Measurements from ENCODE around the gene TMED1. TPM values are rescaled to one million over a fixed set of nuclear protein-coding genes. Genes with fewer than 3 reads are reported as not detected.
"Not testable (repeated sequence)": the region's sequence is repeated elsewhere in the genome, so short reads cannot be mapped to it uniquely, and the experiment has no call there.

The TMED1 gene, protein sequence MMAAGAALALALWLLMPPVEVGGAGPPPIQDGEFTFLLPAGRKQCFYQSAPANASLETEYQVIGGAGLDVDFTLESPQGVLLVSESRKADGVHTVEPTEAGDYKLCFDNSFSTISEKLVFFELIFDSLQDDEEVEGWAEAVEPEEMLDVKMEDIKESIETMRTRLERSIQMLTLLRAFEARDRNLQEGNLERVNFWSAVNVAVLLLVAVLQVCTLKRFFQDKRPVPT
- total RNA-seq, result 10 to 100 TPM in 1 of 2 donors, 1 to 10 TPM in 1; 9.7 to 15.0 TPM

DNA sequence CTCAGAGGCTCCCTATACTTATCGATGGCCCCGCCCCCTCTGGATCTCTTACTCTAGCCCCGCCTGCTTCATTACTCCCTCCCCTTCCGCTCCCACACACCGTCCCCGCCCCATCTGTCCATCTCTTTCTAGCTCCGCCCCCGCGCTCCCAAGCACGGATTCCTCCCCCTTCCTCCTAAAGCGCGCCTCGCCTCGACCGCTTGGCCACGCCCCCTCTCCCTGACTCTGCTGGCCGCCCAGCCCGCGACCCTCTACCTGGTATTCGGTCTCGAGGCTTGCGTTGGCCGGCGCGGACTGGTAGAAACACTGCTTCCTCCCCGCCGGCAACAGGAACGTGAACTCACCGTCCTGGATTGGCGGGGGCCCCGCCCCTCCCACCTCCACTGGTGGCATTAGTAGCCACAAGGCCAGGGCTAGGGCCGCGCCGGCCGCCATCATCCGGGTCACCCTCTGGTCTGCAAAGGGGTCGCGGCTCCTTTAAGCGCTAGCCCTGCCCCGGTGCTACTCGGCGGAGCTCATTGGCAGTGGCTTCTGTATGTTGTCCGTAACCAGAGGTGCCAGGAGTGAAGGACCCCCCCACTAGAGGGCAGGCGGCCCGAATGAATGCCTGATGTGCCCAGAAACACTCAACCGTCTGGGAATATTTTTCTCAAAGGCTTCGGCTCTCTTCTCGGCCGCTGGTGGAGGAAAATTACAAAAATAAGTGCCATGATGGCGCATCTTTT lies at the start of gene TMED1:
Gene TMED1, minus strand, starts transcription at position 459 of the 725 bp plus-strand sequence. Its CDS starts 21 bp downstream, at position 438.
- H3K27ac Mint-ChIP-seq, result peak within 1 kb of the TSS; percentile 98 to 99
- peaks cover 12% of the 10 kb centered on the region in 2 donors for H3K36me3 Mint-ChIP-seq
- DNase-seq (ENCODE audit: low spot score in 2 of 2), result peak; percentile 94 to 97
- ATAC-seq, result peak; percentile 88 to 92
- peaks cover 0 to 5% of the 10 kb centered on the region in 2 donors for H3K9me3 Mint-ChIP-seq

DNA sequence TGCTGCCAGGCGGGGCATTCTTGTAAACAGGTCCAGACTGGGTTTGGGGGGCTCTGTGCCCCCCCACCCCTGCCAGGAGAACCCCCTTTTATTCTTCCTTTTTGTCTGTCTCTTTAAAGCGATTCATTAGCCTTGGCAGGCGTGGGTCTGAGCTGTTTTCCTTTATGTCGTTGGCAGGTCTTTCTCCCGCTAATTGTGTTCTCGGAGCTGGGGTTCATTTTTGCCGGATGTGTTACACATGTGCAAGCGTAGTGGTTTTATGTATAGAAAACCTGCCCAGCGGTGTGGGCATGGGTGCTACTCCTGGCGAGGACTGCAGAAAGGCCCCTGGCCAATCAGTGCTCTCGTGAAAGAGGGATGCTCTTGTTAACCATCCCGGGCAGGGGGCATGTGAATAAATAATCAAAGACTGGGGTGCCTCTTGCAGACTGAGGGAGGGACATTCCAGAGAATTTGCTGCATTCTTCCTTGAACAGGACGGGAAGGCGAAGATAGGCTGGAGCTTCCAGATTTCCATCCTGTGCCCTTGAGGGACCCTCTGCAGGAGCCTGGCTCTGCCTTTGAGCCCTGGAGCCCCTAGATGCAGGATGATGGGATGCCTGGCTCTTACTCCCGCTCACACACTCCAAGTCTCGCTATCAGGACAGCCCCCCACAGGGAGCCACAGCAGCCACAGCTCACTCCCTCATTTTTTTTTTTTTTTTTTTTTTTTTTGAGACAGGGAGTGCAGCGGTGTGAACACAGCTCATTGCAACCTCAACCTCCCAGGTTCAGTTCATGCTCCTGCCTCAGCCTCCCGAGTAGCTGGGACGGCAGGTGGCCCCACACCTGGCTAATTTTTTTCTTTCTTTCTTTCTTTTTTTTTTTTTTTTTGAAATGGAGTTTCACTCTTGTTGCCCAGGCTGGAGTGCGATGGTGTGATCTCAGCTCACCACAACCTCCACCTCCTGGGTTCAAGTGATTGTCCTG lies 49.5 kb upstream of the TMED1 start:
- H3K27ac Mint-ChIP-seq, result peak overlapping the region in 1 of 2 donors; percentile 44

GRCh38 chr19:10884274-10884673 lies 48.3 kb upstream of the TMED1 start:
- H3K9me3 Mint-ChIP-seq, result no peaks in the 10 kb centered on the region
- DNase-seq (ENCODE audit: low spot score in 2 of 2) (no peak), ATAC-seq (no peak)
- no peak overlapping the region for H3K27ac Mint-ChIP-seq
- H3K36me3 Mint-ChIP-seq, result peaks cover 0 to 2% of the 10 kb centered on the region in 2 donors

More for the DNA sequence above, 49.5 kb upstream of the TMED1 start:
- no peaks in the 10 kb centered on the region for H3K36me3 Mint-ChIP-seq
- no peak for DNase-seq (ENCODE audit: low spot score in 2 of 2)
- no peak for ATAC-seq
- no peaks in the 10 kb centered on the region for H3K9me3 Mint-ChIP-seq

GRCh38 chr19:10882108-10882457 lies 46.1 kb upstream of the TMED1 start:
- DNase-seq (ENCODE audit: low spot score in 2 of 2) (no peak), ATAC-seq (no peak)
- no peak overlapping the region for H3K27ac Mint-ChIP-seq
- no peaks in the 10 kb centered on the region for H3K9me3 Mint-ChIP-seq
- H3K36me3 Mint-ChIP-seq, result peaks cover 0 to 6% of the 10 kb centered on the region in 2 donors

GRCh38 chr19:10881403-10882107 lies 45.5 kb upstream of the TMED1 start:
- no peak for ATAC-seq
- no peak overlapping the region for H3K27ac Mint-ChIP-seq

DNA sequence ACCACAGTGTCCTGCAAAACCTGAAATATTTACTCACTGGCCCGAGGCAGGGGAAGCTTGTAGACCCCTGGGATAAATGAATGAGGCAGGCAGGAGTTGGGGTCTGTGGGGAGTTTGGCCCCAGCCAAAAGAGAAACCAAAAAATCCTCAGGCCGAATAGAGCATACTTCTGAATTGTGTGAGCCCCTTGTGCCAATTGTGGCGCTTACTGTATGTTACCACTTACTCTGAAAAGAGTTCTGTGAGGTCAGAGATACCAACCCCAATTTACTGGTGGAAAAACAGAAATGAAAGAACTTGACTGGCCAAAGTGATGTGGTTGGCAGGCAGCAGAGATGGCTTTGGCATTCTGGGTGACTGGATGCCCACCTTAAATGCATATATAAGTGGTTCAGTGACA lies 42.2 kb upstream of the TMED1 start:
- no peak for DNase-seq (ENCODE audit: low spot score in 2 of 2)
- peaks cover 0 to 6% of the 10 kb centered on the region in 2 donors for H3K36me3 Mint-ChIP-seq
- peak overlapping the region; percentile 77 to 92 for H3K27ac Mint-ChIP-seq
- H3K9me3 Mint-ChIP-seq, result no peaks in the 10 kb centered on the region
- ATAC-seq, result peak in 1 of 2 donors; percentile 22

More at GRCh38 chr19:10881403-10882107, 45.5 kb upstream of the TMED1 start:
- H3K9me3 Mint-ChIP-seq, result no peaks in the 10 kb centered on the region
- H3K36me3 Mint-ChIP-seq, result peaks cover 0 to 6% of the 10 kb centered on the region in 2 donors
- no peak for DNase-seq (ENCODE audit: low spot score in 2 of 2)

DNA sequence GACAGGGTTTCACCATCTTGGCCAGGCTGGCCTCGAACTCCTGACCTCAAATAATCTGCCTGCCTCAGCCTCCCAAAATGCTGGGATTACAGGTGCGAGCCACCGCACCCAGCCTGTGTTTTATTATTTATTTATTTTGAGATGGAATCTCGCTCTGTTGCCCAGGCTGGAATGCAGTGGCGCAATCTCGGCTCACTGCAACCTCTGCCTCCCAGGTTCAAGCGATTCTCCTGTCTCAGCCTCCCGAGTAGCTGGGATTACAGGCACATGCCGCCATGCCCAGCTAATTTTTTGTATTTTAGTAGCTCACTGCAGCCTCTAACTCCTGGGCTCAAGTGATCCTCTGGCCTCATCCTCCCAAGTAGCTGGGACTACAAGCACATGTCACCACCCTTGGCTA lies 41.6 kb upstream of the TMED1 start:
- DNase-seq (ENCODE audit: low spot score in 2 of 2); H3K9me3 Mint-ChIP-seq; ATAC-seq; H3K36me3 Mint-ChIP-seq: not testable (repeated sequence)
- peak overlapping the region in 1 of 2 donors; percentile 77 for H3K27ac Mint-ChIP-seq

DNA sequence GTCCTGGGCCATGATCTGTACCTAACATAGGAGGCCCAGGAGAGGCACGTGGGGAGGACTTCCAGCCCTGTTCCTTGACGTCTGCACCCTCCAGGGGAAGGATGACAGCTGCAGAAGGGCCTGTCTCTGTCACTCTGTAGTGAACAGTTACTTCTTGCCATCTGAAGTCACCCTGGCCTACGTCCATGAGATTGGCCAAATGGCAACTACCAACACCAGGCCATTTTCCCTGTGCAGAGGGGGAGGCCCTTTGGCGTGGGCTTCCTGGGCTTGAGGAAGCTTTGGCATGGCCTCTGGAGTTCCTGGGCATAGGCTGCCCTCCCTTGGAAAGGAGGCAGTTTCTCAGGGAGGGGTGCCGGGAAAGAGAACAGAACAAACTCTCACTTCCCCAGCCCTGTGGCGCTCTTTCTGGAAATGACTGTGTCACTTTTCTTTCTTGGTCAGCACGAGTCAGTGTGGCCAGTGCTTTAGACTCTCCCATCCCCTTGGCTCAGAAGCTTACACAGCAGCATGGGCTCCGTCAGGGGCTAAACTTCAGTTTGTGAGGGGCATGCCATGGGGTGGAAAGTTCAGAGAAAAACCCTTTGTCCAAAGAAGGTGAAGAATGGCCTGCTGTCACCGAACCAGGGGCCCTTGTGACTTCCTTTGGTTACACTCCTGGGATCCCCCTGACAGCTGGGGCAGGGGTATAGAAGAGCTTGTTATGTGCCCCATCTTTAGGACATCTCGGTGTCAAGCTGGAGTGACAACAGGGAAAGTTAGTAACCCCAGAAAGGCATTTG lies 40.6 kb upstream of the TMED1 start:
- Mint-ChIP-seq H3K27ac (peak overlapping the region in 1 of 2 donors; percentile 56), H3K36me3 (peaks cover 0 to 6% of the 10 kb centered on the region in 2 donors), H3K9me3 (no peaks in the 10 kb centered on the region)
- DNase-seq (ENCODE audit: low spot score in 2 of 2) (peak in 1 of 2 donors; percentile 22), ATAC-seq (peak; percentile 68 to 72)

- Mint-ChIP-seq H3K36me3 (peaks cover 0 to 1% of the 10 kb centered on the region in 2 donors), H3K27ac (no peak overlapping the region), H3K9me3 (no peaks in the 10 kb centered on the region)
- no peak for DNase-seq (ENCODE audit: low spot score in 2 of 2)
- ATAC-seq, result no peak
Observed at GRCh38 chr19:10874024-10874423, 38.0 kb upstream of the TMED1 start.

GRCh38 chr19:10872546-10873107 lies 36.6 kb upstream of the TMED1 start:
- DNase-seq (ENCODE audit: low spot score in 2 of 2), result no peak
- Mint-ChIP-seq H3K9me3 (no peaks in the 10 kb centered on the region), H3K36me3 (no peaks in the 10 kb centered on the region), H3K27ac (peak overlapping the region; percentile 13 to 79)
- no peak for ATAC-seq

DNA sequence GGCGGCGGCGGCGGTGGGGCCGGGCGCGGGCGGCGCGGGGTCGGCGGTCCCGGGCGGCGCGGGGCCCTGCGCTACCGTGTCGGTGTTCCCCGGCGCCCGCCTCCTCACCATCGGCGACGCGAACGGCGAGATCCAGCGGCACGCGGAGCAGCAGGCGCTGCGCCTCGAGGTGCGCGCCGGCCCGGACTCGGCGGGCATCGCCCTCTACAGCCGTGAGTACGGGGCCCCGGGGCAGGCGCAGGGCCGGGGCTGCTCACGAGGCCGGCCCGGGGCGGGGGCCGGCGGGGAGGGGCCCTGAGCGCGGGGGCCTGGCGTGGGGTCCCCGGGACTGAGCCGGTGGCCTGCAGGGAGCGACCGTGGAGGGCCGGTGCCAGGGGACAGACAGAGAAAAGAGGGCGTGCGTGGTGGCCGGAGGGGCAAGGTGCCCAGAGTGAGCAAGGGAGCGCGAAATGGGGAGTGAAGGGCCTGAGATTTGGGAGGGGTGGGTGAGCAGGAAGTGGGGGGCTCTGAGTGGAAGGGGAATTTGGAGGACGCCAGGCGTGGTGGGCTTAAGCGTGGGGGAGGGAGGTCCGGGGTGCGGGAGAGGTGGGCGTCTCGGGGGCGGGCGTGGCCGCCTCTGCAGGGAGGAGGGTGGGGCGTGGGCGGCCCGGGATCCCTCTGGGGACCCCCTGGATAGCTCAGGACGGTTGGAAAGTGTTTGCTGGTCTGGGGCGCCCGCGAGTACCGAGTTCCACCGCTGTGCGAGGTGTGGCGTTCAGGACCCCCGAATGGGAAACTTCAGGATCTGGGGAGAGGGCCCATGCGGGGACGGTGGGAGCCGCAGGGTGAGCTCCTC lies 35.9 kb upstream of the TMED1 start:
- Mint-ChIP-seq H3K36me3 (no peaks in the 10 kb centered on the region), H3K9me3 (no peaks in the 10 kb centered on the region), H3K27ac (peak overlapping the region; percentile 13 to 79)
- ATAC-seq (peak in 1 of 2 donors; percentile 5), DNase-seq (ENCODE audit: low spot score in 2 of 2) (peak; percentile 31 to 71)

DNA sequence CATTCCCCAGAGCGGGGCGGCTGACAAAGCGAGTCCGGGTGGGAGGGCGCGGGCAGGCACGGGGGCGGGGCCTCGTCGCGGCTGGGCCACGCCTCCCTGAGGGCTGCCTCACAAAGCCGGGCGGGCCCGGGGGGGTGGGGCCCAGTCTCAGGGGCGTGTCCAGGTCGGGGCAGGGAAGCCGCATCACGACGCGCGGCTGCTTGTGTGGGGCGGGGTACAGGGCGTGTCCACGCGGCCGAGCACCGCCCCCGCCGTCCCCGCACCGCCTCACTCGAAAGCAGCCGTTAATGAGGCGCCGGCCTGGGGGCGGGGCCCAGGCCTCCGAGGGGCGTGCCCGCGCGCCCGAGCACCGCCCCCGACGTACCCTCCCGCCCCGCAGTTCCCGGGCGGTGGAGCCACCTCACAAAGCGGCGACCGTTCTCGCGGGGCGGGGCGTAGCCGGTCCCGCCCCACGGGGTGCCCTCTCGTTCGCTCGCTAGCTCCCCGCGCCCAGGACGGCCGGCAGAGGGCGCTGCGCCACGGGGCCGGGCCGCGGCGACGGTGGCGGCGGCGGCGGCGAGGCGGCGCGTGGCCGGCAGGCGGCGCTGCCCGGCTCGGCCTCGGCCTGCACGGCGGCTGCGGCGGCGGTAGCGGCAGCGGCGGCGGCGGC lies 35.1 kb upstream of the TMED1 start, which contains the start of gene CARM1:
Gene CARM1, plus strand, starts transcription at position 599 of the 649 bp plus-strand sequence. CDS start 150 bp downstream, outside the sequence.
- peak; percentile 85 to 90 for ATAC-seq
- H3K27ac Mint-ChIP-seq, result peak within 1 kb of the TSS; percentile 82 to 84
- no peaks in the 10 kb centered on the region for H3K9me3 Mint-ChIP-seq
- DNase-seq (ENCODE audit: low spot score in 2 of 2), result peak; percentile 99 to 100
- no peaks in the 10 kb centered on the region for H3K36me3 Mint-ChIP-seq

GRCh38 chr19:10870501-10870954 lies 34.5 kb upstream of the TMED1 start:
- Mint-ChIP-seq H3K36me3 (no peaks in the 10 kb centered on the region), H3K9me3 (no peaks in the 10 kb centered on the region), H3K27ac (peak overlapping the region; percentile 82 to 84)
- DNase-seq (ENCODE audit: low spot score in 2 of 2) (no peak), ATAC-seq (no peak)

- H3K36me3 Mint-ChIP-seq, ATAC-seq, H3K9me3 Mint-ChIP-seq: not testable (repeated sequence)
- DNase-seq (ENCODE audit: low spot score in 2 of 2), result peak in 1 of 2 donors; percentile 67
- peak overlapping the region; percentile 82 to 84 for H3K27ac Mint-ChIP-seq
Observed at GRCh38 chr19:10869872-10870311, 33.9 kb upstream of the TMED1 start.

Measured in activated naive CD4-positive, alpha-beta T cell treated with anti-CD3 and anti-CD28 coated beads, Interleukin-2, amount 50 U/mL, for 72 hours (primary cell).